BE2C (cell line): ENCODE measurements around the gene FARP1.
"Not testable (repeated sequence)": the region's sequence is repeated elsewhere in the genome, so short reads cannot be mapped to it uniquely, and the experiment has no call there.

ENCODE experiments used
- DNase-seq: peaks from one replicate; pipeline ENCODE4 v3.0.0-alpha.2; 2020
- H3K27me3 ChIP-seq: fragments of 250-450 bp; sonication (Bioruptor Pico); 2 replicates; pipeline ENCODE4 v1.5.1; 2020; ENCODE audit warnings: mild to moderate bottlenecking
- H3K36me3 ChIP-seq: fragments of 250-450 bp; sonication (Bioruptor Pico); 2 replicates; pipeline ENCODE4 v1.5.1; 2020; ENCODE audit warnings: mild to moderate bottlenecking
- H3K4me1 ChIP-seq: fragments of 250-450 bp; sonication (Bioruptor Pico); 2 replicates; pipeline ENCODE4 v1.5.1; 2020
- H3K4me3 ChIP-seq: 2 replicates; pipeline ENCODE4 v1.5.1; 2011; ENCODE audit warnings: low read depth, low read length
- H3K9me3 ChIP-seq: fragments of 250-450 bp; sonication (Bioruptor Pico); 2 replicates; pipeline ENCODE4 v1.5.1; 2020
- TF ChIP-seq, protein P1 (sequence below): IDR thresholded peaks from 2 replicates; pipeline ENCODE4 v1.5.1; 2012; ENCODE audit warnings: mild to moderate bottlenecking, low read depth, low read length

The FARP1 gene

GRCh38 chr13:98410612-98411011 is 267.7 kb downstream of the FARP1 start:
- H3K36me3 ChIP-seq = peaks cover 32% of the 10 kb centered on the region
- TF ChIP-seq, protein P1, sequence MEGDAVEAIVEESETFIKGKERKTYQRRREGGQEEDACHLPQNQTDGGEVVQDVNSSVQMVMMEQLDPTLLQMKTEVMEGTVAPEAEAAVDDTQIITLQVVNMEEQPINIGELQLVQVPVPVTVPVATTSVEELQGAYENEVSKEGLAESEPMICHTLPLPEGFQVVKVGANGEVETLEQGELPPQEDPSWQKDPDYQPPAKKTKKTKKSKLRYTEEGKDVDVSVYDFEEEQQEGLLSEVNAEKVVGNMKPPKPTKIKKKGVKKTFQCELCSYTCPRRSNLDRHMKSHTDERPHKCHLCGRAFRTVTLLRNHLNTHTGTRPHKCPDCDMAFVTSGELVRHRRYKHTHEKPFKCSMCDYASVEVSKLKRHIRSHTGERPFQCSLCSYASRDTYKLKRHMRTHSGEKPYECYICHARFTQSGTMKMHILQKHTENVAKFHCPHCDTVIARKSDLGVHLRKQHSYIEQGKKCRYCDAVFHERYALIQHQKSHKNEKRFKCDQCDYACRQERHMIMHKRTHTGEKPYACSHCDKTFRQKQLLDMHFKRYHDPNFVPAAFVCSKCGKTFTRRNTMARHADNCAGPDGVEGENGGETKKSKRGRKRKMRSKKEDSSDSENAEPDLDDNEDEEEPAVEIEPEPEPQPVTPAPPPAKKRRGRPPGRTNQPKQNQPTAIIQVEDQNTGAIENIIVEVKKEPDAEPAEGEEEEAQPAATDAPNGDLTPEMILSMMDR = no peak
- H3K27me3 ChIP-seq = no peaks in the 10 kb centered on the region
- no peak for DNase-seq
- H3K4me1 ChIP-seq = no peaks in the 10 kb centered on the region
- no peak overlapping the region for H3K4me3 ChIP-seq
- no peaks in the 10 kb centered on the region for H3K9me3 ChIP-seq

- H3K9me3 ChIP-seq = no peaks in the 10 kb centered on the region
- H3K4me1 ChIP-seq = no peaks in the 10 kb centered on the region
- TF ChIP-seq, protein P1 = no peak
- peaks cover 36% of the 10 kb centered on the region for H3K36me3 ChIP-seq
- H3K27me3 ChIP-seq = no peaks in the 10 kb centered on the region
- no peak overlapping the region for H3K4me3 ChIP-seq
- no peak for DNase-seq
Measured at GRCh38 chr13:98411013-98411412, 268.1 kb downstream of the FARP1 start.

- H3K36me3 ChIP-seq = peaks cover 38% of the 10 kb centered on the region
- no peak overlapping the region for H3K4me3 ChIP-seq
- DNase-seq = no peak
- H3K9me3 ChIP-seq = no peaks in the 10 kb centered on the region
- no peaks in the 10 kb centered on the region for H3K27me3 ChIP-seq
- TF ChIP-seq, protein P1 = no peak
- H3K4me1 ChIP-seq = no peaks in the 10 kb centered on the region
Measured at GRCh38 chr13:98411617-98412265, 268.8 kb downstream of the FARP1 start.

- peaks cover 42% of the 10 kb centered on the region for H3K36me3 ChIP-seq
- H3K4me3 ChIP-seq, DNase-seq: not testable (repeated sequence)
Measured at GRCh38 chr13:98413278-98413677, 270.4 kb downstream of the FARP1 start.

DNA sequence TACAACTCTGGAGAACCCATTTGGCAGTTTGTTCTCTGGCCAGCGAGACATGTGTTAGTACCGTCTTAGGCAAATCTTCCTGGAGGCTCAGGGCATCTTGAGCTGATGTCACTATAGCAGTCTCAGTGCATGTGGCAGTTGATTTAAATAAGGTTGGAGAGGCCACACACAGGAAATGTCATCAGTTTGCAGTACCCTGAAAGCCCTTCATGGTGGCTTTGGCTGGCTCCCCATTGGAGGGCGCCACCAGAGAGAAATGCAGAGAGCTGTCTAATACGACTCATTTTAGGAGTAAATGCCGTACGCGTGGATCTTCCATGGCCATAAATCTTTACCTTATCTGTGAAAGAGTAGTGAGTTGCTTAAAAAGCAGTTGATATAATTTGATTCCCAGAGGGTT is 270.9 kb downstream of the FARP1 start:
- peaks cover 42% of the 10 kb centered on the region for H3K36me3 ChIP-seq
- TF ChIP-seq, protein P1 = no peak
- DNase-seq = no peak
- no peaks in the 10 kb centered on the region for H3K27me3 ChIP-seq
- H3K4me1 ChIP-seq = no peaks in the 10 kb centered on the region
- no peaks in the 10 kb centered on the region for H3K9me3 ChIP-seq
- H3K4me3 ChIP-seq = no peak overlapping the region

More at GRCh38 chr13:98413278-98413677, 270.4 kb downstream of the FARP1 start:
- not testable (repeated sequence) for H3K27me3 ChIP-seq, H3K4me1 ChIP-seq, H3K9me3 ChIP-seq

DNA sequence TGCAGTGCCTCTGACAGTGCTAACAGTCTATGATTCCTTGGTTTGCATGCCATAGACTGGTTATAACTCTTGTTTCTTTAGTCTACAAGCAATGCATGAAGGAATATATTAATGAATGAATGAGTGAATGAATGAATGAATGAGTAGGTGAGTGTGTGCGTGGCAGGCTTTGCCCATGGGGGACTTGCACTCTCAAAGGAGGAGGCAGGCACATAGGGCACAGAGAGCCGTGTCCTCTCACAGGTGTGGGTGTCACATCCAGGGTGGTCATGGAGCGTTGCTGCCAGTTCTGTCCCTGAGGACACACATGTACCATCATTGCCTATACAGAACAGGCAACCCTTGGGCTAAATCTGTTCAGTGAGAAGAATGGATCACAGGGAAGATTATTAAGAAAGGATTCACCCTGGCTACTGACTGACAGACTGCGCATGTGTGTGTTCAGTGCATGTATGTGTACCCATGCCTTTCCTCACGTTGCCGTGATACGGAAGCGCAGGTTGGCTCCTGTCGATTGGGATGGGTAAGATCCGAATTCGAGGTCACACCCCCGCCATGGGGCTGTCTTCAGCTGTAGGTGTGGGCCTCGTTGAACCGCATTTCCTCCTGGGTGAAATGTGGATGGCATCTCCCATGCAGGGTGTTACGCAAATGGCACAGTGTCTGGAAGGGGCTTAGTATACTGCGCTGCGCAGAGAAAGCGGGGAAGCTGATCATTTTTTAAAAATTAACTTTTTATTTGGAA is 272.6 kb downstream of the FARP1 start:
- no peak for DNase-seq
- H3K4me1 ChIP-seq = no peaks in the 10 kb centered on the region
- no peaks in the 10 kb centered on the region for H3K9me3 ChIP-seq
- no peak overlapping the region for H3K4me3 ChIP-seq
- TF ChIP-seq, protein P1 = no peak
- peaks cover 36% of the 10 kb centered on the region for H3K36me3 ChIP-seq
- no peaks in the 10 kb centered on the region for H3K27me3 ChIP-seq
